Activated CD8-positive, alpha-beta T cell treated with anti-CD3 and anti-CD28 coated beads for 36 hours (primary cell): ENCODE measurements around the gene COL21A1. TPM values are rescaled to one million over a fixed set of nuclear protein-coding genes. Genes with fewer than 3 reads are reported as not detected.

Source experiments
- ATAC-seq: fragments of 200-7000 bp; cut with Tn5 transposase; one replicate; pipeline ENCODE4 v1.10.0; 2021; ENCODE audit warnings: mild to moderate bottlenecking, moderate library complexity
- CTCF ChIA-PET: fragments of 350-600 bp; sonication (Branson Sonifier 250); formaldehyde crosslinking; loops from one replicate; lab custom pipeline; 2021; ENCODE audit warnings: antibody characterized with exemption; lab: Charles Lee
- POLR2A ChIA-PET: fragments of 350-600 bp; sonication (Branson Sonifier 250); formaldehyde crosslinking; loops from one replicate; lab custom pipeline; 2021; ENCODE audit warnings: antibody characterized with exemption; lab: Charles Lee
- DNase-seq: peaks from one replicate; pipeline ENCODE4 v3.0.0-alpha.2; 2020
- H3K27ac Mint-ChIP-seq: one replicate; pipeline ENCODE4 v1.8.0; 2021; ENCODE audit warnings: mild to moderate bottlenecking, mixed read lengths
- H3K27me3 Mint-ChIP-seq: one replicate; pipeline ENCODE4 v1.8.0; 2021; ENCODE audit warnings: mixed read lengths
- H3K36me3 Mint-ChIP-seq: one replicate; pipeline ENCODE4 v1.8.0; 2021; ENCODE audit warnings: low read depth, mixed read lengths
- H3K4me1 Mint-ChIP-seq: one replicate; pipeline ENCODE4 v1.8.0; 2021; ENCODE audit warnings: low read depth, mixed read lengths
- H3K4me3 Mint-ChIP-seq: one replicate; pipeline ENCODE4 v1.8.0; 2021; ENCODE audit warnings: mild to moderate bottlenecking, moderate library complexity, mixed read lengths
- H3K9me3 Mint-ChIP-seq: one replicate; pipeline ENCODE4 v1.8.0; 2021; ENCODE audit warnings: mixed read lengths
- intact Hi-C: fragments of 100-400 bp; cut with micrococcal nuclease; formaldehyde crosslinking; loops from one replicate; pipeline ENCODE4 v1.10.0; 2022
- total RNA-seq, 2 experiments: library from RNA; stranded (reverse); gene quantifications; one replicate each; pipeline ENCODE4 v1.2.3, GENCODE V29; 2021
- TF ChIP-seq, protein P1 (sequence below): fragments of 200-600 bp; IDR thresholded peaks from one replicate; pipeline ENCODE4 v1.8.0; 2022; ENCODE audit warnings: antibody characterized with exemption, mild to moderate bottlenecking

Gene COL21A1
- total RNA-seq, 2 experiments from 2014 or later = not detected

DNA sequence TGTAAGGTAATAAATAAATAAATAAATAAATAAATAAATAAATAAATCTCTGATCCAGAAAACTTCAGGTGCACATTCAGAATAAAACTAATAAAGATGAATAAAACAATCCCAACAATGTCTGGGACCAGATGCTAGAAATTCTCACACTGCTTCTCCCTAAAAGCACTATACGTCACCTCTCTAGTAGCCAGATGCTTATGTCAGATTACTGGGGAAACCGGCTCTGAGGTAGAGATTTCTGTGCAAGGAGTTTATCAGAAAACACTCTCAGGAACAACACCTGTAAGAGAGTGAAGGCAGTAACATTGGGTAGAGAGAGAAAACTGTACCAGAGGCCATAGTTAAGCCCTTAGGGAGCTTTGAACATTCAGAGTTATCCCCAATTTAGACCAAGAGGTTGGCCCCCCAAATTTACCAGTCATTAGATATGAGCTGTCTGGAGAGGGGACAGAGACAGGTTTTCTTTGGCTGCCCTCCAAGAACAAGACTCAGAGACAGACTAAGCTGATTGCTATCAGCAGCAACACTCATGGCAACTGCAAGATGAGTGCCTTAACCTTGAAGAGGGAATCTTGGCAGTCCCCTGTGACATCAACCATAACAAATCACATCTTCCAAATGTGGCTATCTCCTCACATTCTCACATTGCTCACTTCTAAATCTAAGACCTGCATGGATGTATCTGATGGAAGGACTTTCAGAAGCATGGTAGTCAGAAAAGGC, 220.8 kb downstream of the COL21A1 start:
- intact Hi-C loops = no loop called here
- CTCF ChIA-PET = no interaction called here
- no peak overlapping the region for H3K27ac Mint-ChIP-seq
- no peak for DNase-seq
- TF ChIP-seq, protein P1, sequence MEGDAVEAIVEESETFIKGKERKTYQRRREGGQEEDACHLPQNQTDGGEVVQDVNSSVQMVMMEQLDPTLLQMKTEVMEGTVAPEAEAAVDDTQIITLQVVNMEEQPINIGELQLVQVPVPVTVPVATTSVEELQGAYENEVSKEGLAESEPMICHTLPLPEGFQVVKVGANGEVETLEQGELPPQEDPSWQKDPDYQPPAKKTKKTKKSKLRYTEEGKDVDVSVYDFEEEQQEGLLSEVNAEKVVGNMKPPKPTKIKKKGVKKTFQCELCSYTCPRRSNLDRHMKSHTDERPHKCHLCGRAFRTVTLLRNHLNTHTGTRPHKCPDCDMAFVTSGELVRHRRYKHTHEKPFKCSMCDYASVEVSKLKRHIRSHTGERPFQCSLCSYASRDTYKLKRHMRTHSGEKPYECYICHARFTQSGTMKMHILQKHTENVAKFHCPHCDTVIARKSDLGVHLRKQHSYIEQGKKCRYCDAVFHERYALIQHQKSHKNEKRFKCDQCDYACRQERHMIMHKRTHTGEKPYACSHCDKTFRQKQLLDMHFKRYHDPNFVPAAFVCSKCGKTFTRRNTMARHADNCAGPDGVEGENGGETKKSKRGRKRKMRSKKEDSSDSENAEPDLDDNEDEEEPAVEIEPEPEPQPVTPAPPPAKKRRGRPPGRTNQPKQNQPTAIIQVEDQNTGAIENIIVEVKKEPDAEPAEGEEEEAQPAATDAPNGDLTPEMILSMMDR = no peak
- no peak overlapping the region for H3K4me3 Mint-ChIP-seq
- H3K4me1 Mint-ChIP-seq = no peaks in the 10 kb centered on the region
- no peaks in the 10 kb centered on the region for H3K36me3 Mint-ChIP-seq
- no peaks in the 10 kb centered on the region for H3K27me3 Mint-ChIP-seq
- POLR2A ChIA-PET = no interaction called here
- no peak for ATAC-seq
- peaks cover 5% of the 10 kb centered on the region for H3K9me3 Mint-ChIP-seq

- TF ChIP-seq, protein P1 = no peak
- Mint-ChIP-seq H3K27ac (no peak overlapping the region), H3K4me3 (no peak overlapping the region), H3K27me3 (no peaks in the 10 kb centered on the region), H3K36me3 (no peaks in the 10 kb centered on the region), H3K4me1 (no peaks in the 10 kb centered on the region), H3K9me3 (peaks cover 3% of the 10 kb centered on the region)
- DNase-seq (no peak), ATAC-seq (no peak)
- intact Hi-C loops = no loop called here
- ChIA-PET CTCF (no interaction called here), POLR2A (no interaction called here)
These were observed 221.6 kb downstream of the COL21A1 start for GRCh38 chr6:56025795-56026194.

DNA sequence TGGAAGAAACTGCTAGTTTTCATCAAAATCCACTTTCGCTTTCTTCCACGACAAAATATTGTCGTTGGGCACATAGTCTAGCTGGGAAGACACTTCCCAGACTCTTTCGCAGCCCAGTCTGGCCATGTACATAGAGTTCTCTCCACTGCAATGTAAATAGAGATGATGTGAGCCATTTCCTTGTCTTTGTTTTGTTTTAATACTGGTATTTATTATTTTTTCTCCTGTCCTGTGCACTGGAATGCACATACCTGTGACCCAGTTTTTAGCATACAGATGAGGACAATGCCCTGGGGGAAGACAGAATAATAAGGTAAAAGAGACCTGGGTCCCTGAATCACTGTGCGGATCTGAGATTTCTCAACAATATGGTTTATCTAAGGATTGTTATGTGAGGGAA, 222.4 kb downstream of the COL21A1 start:
- no peak for ATAC-seq
- Mint-ChIP-seq H3K36me3 (no peaks in the 10 kb centered on the region), H3K9me3 (peaks cover 3% of the 10 kb centered on the region), H3K4me1 (no peaks in the 10 kb centered on the region), H3K4me3 (no peak overlapping the region), H3K27ac (no peak overlapping the region), H3K27me3 (no peaks in the 10 kb centered on the region)
- TF ChIP-seq, protein P1 = no peak
- POLR2A ChIA-PET = no interaction called here
- CTCF ChIA-PET = no interaction called here
- no peak for DNase-seq
- intact Hi-C loops = no loop called here

DNA sequence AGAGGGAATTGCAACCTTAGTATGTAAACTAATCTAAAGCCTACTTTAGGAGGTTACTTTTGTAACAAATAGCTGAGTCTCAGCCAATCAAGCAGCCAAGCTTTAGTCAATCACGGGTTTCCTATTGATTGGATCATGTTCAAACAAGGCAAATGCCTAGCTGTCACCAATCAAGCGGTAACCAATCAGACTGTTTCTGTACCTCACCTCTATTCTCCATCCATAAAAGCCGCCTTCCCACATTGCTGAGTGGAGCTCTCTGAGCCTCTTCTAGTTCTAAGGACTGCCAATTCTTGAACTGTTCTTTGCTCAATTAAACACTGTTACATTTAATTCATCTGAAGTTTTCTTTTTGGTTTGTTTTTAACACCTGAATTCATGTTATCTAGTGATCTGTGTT, 223.6 kb downstream of the COL21A1 start:
- H3K36me3 Mint-ChIP-seq = no peaks in the 10 kb centered on the region
- H3K27ac Mint-ChIP-seq = no peak overlapping the region

DNA sequence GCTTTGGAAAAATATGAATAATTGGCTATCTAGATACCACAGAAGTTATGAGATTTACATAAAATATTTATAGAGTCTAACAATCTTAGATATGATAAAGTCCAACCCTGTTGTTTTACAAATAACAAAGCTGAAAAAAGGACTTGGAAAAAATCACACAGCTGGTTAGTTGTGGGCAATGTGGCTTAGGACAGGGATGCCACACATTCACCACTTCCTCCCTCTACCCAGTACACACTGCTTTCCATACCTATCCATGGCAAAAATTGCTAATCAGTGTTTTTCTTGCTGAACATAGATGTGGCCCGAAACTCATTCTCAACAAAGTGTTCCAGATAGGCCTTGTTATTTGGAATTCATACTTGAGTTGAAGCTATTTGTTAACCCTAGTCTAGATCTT, 224.7 kb downstream of the COL21A1 start:
- Mint-ChIP-seq H3K27me3 (no peaks in the 10 kb centered on the region), H3K9me3 (peaks cover 3% of the 10 kb centered on the region), H3K27ac (no peak overlapping the region), H3K4me1 (no peaks in the 10 kb centered on the region), H3K4me3 (no peak overlapping the region), H3K36me3 (no peaks in the 10 kb centered on the region)
- TF ChIP-seq, protein P1 = no peak
- DNase-seq = no peak
- intact Hi-C loops = no loop called here
- no peak for ATAC-seq
- CTCF ChIA-PET = no interaction called here
- POLR2A ChIA-PET = no interaction called here

More for the DNA sequence above, 223.6 kb downstream of the COL21A1 start:
- no peak overlapping the region for H3K4me3 Mint-ChIP-seq
- ChIA-PET CTCF (no interaction called here), POLR2A (interaction anchor here (1.0 kb wide), 1 partner anchor 25 kb away, joined by 3 read pairs; no protein-coding TSS in a partner anchor)
- H3K4me1 Mint-ChIP-seq = no peaks in the 10 kb centered on the region
- TF ChIP-seq, protein P1 = no peak
- peaks cover 3% of the 10 kb centered on the region for H3K9me3 Mint-ChIP-seq
- no peaks in the 10 kb centered on the region for H3K27me3 Mint-ChIP-seq
- intact Hi-C loops = no loop called here
- ATAC-seq = no peak
- no peak for DNase-seq
